NB4 (cell line): ENCODE data around the gene SELENOP.

ENCODE experiments used
- DNase-seq: peaks from one replicate; pipeline ENCODE4 v3.0.0; 2010; ENCODE audit warnings: low read depth
- H3K4me3 ChIP-seq: one replicate; pipeline ENCODE4 v1.5.1; 2011; ENCODE audit warnings: mild to moderate bottlenecking, low read depth, low read length, moderate library complexity
- CTCF ChIP-seq: IDR thresholded peaks from one replicate; pipeline ENCODE4 v1.5.1; 2012; ENCODE audit warnings: low read depth, low read length
- MYC ChIP-seq: IDR thresholded peaks from 2 replicates; pipeline ENCODE4 v1.6.1; 2011; ENCODE audit warnings: low read depth, low read length
- POLR2A ChIP-seq: IDR thresholded peaks from 2 replicates; pipeline ENCODE4 v1.6.1; 2011; ENCODE audit warnings: mild to moderate bottlenecking; ENCODE audit not compliant: insufficient read length; ENCODE audit errors: extremely low read depth
- TF ChIP-seq, protein P1 (sequence below): IDR thresholded peaks from 2 replicates; pipeline ENCODE4 v1.6.1; 2011; ENCODE audit warnings: low read depth, low read length

Gene SELENOP

DNA sequence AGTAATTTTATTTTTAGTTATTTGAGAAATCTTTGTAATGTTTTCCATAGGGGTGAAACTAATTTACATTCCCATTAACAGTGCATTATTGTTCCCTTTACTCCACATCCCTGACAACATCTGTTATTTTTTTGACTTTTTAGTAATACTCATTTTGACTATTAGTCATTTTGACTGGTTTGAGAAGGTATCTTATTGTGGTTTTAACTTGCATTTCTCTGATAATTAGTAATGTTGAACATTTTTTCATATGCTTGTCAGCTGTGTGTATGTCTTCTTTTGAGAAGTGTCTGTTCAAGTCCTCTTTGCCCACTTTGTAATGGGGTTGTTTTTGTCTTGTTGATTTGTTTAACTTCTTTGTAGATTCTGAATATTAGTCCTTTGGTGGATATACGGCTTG is 27.6 kb downstream of the SELENOP start:
- H3K4me3 ChIP-seq: no peak overlapping the region
- TF ChIP-seq POLR2A (no peak), CTCF (no peak), MYC (no peak)
- TF ChIP-seq, protein P1, sequence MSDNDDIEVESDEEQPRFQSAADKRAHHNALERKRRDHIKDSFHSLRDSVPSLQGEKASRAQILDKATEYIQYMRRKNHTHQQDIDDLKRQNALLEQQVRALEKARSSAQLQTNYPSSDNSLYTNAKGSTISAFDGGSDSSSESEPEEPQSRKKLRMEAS: no peak
- DNase-seq: no peak

- TF ChIP-seq CTCF (no peak), POLR2A (no peak), MYC (no peak)
- TF ChIP-seq, protein P1: no peak
- H3K4me3 ChIP-seq: no peak overlapping the region
- no peak for DNase-seq
Measured at GRCh38 chr5:42781584-42781983, 30.1 kb downstream of the SELENOP start.

- H3K4me3 ChIP-seq: no peak overlapping the region
- DNase-seq: no peak
- no peak for TF ChIP-seq CTCF
- no peak for TF ChIP-seq MYC
- no peak for TF ChIP-seq POLR2A
- TF ChIP-seq, protein P1: no peak
Measured at GRCh38 chr5:42779083-42779482, 32.6 kb downstream of the SELENOP start.

DNA sequence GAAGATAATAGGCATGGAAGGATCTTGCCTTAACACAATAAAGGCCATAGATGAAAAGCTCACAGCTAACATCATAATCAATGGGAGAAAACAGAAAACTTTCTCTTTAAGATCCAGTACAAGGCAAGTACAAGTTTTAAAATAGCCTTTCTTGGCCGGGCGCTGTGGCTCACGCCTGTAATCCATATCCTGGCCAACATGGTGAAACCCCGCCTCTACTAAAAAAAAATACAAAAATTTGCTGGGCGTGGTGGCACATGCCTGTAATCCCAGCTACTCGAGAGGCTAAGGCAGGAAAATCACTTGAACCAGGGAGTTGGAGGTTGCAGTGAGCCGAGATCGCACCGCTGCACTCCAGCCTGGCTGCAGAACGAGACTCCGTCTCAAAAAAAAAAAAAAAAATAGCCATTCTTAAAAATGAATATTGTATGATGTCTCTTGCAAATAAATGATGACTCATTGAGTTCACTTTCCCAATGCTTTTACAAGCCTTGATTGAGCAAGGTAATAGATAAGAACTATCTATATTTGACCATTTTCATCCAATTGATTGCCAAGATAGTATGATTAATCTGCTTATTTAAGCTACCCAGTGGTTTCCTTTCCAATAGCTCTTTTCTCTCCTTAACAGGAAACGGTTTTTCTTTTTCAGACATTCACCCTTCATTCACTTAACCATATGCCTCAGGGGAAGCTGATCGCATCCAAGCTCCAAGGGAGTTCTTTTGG is 39.3 kb downstream of the SELENOP start:
- DNase-seq: no peak
- no peak overlapping the region for H3K4me3 ChIP-seq
- TF ChIP-seq MYC: no peak
- no peak for TF ChIP-seq POLR2A
- no peak for TF ChIP-seq CTCF
- TF ChIP-seq, protein P1: no peak

GRCh38 chr5:42770003-42770402 is 41.7 kb downstream of the SELENOP start:
- TF ChIP-seq CTCF (no peak), MYC (no peak), POLR2A (no peak)
- TF ChIP-seq, protein P1: no peak
- no peak for DNase-seq
- no peak overlapping the region for H3K4me3 ChIP-seq
